DND-41 (cell line): ENCODE measurements around the gene TAB3.

Source experiments
- EZH2 ChIP-seq: IDR thresholded peaks from 3 replicates; pipeline ENCODE4 v1.6.1; 2012; ENCODE audit warnings: borderline replicate concordance, low read depth, mild to moderate bottlenecking, moderate library complexity, low read length, inconsistent platforms; ENCODE audit not compliant: severe bottlenecking
- TF ChIP-seq, protein P1 (sequence below): IDR thresholded peaks from 2 replicates; pipeline ENCODE4 v1.5.1; 2012; ENCODE audit warnings: borderline replicate concordance, low read length, moderate library complexity, mild to moderate bottlenecking; ENCODE audit not compliant: poor library complexity, severe bottlenecking; ENCODE audit errors: extremely low read depth

DNA sequence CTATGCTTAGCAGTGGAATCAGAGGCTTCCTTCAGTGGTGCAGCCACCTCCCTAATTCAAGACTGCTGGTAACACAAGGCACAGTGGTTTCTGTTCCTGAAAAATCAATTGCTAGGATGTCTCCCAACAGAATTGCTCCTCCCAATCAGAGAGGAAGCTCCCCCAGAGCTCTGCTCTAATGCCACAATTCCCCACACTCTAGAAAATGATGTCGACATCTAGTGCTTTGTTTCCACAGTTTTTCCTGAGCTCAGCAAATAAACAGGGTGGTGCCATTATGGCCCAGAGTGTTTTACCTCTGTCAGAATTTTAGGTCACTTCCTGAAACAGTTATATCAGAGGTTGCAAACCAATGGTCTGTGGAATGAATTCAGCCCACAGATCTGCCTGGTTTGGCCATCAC is 24.7 kb downstream of the TAB3 start:
- TF ChIP-seq, protein P1, sequence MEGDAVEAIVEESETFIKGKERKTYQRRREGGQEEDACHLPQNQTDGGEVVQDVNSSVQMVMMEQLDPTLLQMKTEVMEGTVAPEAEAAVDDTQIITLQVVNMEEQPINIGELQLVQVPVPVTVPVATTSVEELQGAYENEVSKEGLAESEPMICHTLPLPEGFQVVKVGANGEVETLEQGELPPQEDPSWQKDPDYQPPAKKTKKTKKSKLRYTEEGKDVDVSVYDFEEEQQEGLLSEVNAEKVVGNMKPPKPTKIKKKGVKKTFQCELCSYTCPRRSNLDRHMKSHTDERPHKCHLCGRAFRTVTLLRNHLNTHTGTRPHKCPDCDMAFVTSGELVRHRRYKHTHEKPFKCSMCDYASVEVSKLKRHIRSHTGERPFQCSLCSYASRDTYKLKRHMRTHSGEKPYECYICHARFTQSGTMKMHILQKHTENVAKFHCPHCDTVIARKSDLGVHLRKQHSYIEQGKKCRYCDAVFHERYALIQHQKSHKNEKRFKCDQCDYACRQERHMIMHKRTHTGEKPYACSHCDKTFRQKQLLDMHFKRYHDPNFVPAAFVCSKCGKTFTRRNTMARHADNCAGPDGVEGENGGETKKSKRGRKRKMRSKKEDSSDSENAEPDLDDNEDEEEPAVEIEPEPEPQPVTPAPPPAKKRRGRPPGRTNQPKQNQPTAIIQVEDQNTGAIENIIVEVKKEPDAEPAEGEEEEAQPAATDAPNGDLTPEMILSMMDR = no peak
- no peak for TF ChIP-seq EZH2
